Thymus (tissue), 11 donors: ENCODE measurements around the gene IMMP2L. TPM values are rescaled to one million over a fixed set of nuclear protein-coding genes. Genes with fewer than 3 reads are reported as not detected.
"Not testable (repeated sequence)": the region's sequence is repeated elsewhere in the genome, so short reads cannot be mapped to it uniquely, and the experiment has no call there.

Source experiments
- DNase-seq, 9 donors: peaks; one replicate each; pipeline ENCODE4 v3.0.0-alpha.2; 2013; ENCODE audit warnings: low spot score in 9 of 9, low read depth in 6 of 9, missing footprints in 1 of 9
- H3K27ac ChIP-seq, 2 donors: one replicate each; pipeline ENCODE4 v1.5.1; 2013; ENCODE audit warnings: control low read depth in 1 of 2, low read depth in 1 of 2, low read length in 1 of 2, mild to moderate bottlenecking in 1 of 2, moderate library complexity in 1 of 2
- H3K27me3 ChIP-seq, 2 donors: one replicate each; pipeline ENCODE4 v1.5.1; 2013; ENCODE audit warnings: low read length in 1 of 2; ENCODE audit not compliant: control insufficient read depth in 2 of 2, insufficient read depth in 1 of 2
- H3K36me3 ChIP-seq, 2 donors: one replicate each; pipeline ENCODE4 v1.5.1; 2013; ENCODE audit warnings: low read length in 1 of 2, mild to moderate bottlenecking in 1 of 2, moderate library complexity in 1 of 2; ENCODE audit not compliant: control insufficient read depth in 2 of 2, insufficient read depth in 2 of 2
- H3K4me1 ChIP-seq, 2 donors: one replicate each; pipeline ENCODE4 v1.5.1; 2013; ENCODE audit warnings: low read length in 2 of 2; ENCODE audit not compliant: control insufficient read depth in 2 of 2, insufficient read depth in 2 of 2
- H3K4me3 ChIP-seq, 2 donors: one replicate each; pipeline ENCODE4 v1.5.1; 2013; ENCODE audit warnings: low read length in 2 of 2, control low read depth in 1 of 2, mild to moderate bottlenecking in 1 of 2
- H3K9me3 ChIP-seq, 2 donors: one replicate each; pipeline ENCODE4 v1.5.1; 2013; ENCODE audit warnings: low read length in 1 of 2, mild to moderate bottlenecking in 1 of 2; ENCODE audit not compliant: control insufficient read depth in 2 of 2, insufficient read depth in 1 of 2
- WGBS: extraction: QIAGEN DNeasy Blood & Tissue Kit; methylation state at CpG from one replicate; pipeline ENCODE4 v1.1.7; 2013; 5-methylcytosine and 5-hydroxymethylcytosine counted together
- polyA plus RNA-seq: library from polyadenylated mRNA; stranded (reverse); fragments of 200-250 nt; gene quantifications from one replicate; pipeline ENCODE4 v1.2.3, GENCODE V29; 2013
- total RNA-seq: library from RNA; stranded (reverse); fragments of 120-200 nt; gene quantifications from one replicate; pipeline ENCODE4 v1.2.4, GENCODE V29; 2013
- donor health status: healthy.

IMMP2L gene
- total and polyA plus RNA-seq, 2 donors = 11.0 to 12.8 TPM

GRCh38 chr7:110936665-110937064 is 625.6 kb downstream of the IMMP2L start:
- not testable (repeated sequence) for DNase-seq, H3K4me3 ChIP-seq, H3K27me3 ChIP-seq, H3K4me1 ChIP-seq, H3K9me3 ChIP-seq, H3K36me3 ChIP-seq, H3K27ac ChIP-seq
- 100% methylated on average over 2 of the region's 2 CpGs for WGBS

DNA sequence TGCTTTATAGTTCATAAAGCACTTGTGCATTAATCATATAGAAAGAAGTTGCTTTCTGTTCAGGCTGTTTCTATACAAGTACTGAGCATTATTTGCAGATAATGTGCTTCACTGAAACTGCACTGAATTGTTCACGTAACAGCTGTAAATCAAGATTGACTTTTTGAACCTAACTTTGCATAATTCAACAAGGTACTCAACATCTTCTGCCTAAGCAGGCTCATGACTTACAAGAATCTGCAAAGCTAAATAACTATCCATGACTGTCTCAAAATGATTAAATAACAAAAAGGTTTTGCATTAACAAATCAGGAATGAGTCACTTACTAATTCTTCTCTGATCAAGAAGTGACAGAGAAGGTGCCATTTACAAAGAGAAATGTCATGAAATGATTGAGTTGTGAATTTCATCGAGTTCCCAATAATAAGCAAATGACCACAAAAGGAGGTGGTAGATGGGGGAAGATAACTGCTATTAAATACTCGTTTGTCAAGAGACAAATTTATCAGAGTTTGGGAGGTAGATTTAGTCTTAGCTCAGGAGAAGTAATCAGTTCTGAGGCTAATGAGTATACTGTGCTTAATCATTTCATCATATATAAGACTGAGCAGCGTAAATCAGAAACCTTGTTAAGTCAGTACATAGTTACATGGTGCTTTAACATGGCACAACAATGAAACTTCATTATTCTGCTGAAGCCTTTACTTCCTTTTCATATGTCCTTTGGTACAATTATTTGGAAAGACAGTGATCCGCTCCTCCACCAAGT is 632.6 kb downstream of the IMMP2L start:
- H3K4me1 ChIP-seq = no peaks in the 10 kb centered on the region
- DNase-seq = no peak
- no peaks in the 10 kb centered on the region for H3K36me3 ChIP-seq
- no peak overlapping the region for H3K27ac ChIP-seq
- H3K9me3 ChIP-seq = no peaks in the 10 kb centered on the region
- no peaks in the 10 kb centered on the region for H3K27me3 ChIP-seq
- 90% methylated on average over 5 of the region's 5 CpGs for WGBS
- no peak overlapping the region for H3K4me3 ChIP-seq

DNA sequence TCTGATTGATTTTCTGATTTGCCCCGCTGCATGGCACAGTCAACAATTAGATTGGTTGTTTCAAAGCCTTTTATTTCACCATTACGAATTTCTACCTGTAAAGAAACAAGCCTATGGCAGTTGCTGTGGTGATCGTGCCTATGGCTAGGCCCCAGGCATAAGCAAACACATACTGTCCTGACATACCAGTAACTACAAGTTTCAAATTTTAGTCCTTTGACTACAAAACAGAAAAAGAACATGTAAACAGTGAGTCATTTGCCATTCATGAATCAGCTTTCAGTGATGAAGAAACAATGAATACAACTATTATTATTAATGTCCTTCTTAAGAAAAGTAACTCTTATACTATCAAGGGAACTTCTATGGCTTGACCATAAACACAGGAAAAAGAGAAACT is 639.4 kb downstream of the IMMP2L start:
- no peaks in the 10 kb centered on the region for H3K27me3 ChIP-seq
- 96% methylated on average over 3 of the region's 3 CpGs for WGBS
- DNase-seq = no peak
- no peak overlapping the region for H3K27ac ChIP-seq
- H3K36me3 ChIP-seq = no peaks in the 10 kb centered on the region
- no peaks in the 10 kb centered on the region for H3K9me3 ChIP-seq
- no peak overlapping the region for H3K4me3 ChIP-seq
- no peaks in the 10 kb centered on the region for H3K4me1 ChIP-seq

DNA sequence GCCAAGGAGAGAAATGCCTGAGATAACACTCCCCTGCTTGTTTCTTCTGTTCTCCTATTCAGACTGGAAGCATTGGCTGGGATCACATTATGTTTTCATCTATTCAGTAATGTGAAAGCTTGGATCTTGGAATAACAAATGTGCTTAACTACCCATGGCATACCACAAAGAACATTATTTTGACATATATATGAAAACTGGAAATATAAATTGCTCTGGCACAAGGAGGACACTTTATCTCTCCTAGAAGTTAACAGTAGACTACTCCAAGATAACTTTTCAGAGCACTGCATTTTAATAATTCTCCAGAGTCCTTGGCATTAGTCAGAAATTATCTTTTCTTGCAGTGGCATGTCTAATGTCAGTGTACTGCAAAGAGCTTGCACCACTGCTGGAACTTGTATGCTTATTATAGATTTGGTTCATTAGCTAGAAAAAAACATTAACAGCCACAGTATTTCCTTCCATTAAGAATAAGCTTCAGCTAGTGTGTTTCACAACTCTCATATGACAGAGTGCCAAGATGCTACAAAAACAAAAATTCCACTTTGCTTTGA is 640.6 kb downstream of the IMMP2L start:
- H3K27ac ChIP-seq = no peak overlapping the region
- DNase-seq = no peak
- no peaks in the 10 kb centered on the region for H3K27me3 ChIP-seq
- H3K4me3 ChIP-seq = no peak overlapping the region
- H3K36me3 ChIP-seq = no peaks in the 10 kb centered on the region
- H3K4me1 ChIP-seq = no peaks in the 10 kb centered on the region
- H3K9me3 ChIP-seq = no peaks in the 10 kb centered on the region

DNA sequence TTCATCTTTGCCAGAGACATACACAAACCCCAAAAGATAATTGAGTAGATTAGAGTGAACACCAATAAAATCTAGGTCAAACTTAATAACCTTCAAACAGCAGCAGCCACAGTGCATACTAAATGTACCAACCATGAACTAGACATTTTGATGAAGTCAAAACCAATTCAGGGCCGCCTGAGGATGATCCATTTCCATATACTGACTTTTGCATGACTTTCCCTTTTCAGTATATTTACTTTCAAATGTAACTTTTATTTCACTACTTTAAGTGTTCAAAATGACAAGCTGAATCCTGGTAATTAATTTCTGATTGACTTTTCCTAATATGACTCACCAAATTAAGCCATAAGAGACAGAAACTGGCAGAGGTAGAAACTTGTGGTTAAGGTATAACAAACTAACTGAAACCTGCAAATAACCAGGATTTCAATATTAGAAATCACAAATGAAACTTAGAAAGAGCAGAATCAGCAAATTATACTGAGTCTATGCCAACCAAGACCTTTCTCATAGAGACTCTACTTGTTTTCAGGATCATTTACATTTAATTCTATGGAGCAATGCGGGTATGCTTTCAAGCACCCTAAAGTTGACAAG is 643.2 kb downstream of the IMMP2L start:
- no peaks in the 10 kb centered on the region for H3K27me3 ChIP-seq
- H3K9me3 ChIP-seq = no peaks in the 10 kb centered on the region
- DNase-seq = no peak
- 84% methylated on average over 2 of the region's 2 CpGs for WGBS
- H3K4me3 ChIP-seq = no peak overlapping the region
- H3K27ac ChIP-seq = no peak overlapping the region
- no peaks in the 10 kb centered on the region for H3K4me1 ChIP-seq
- no peaks in the 10 kb centered on the region for H3K36me3 ChIP-seq

- Histone ChIP-seq H3K9me3 (no peaks in the 10 kb centered on the region), H3K27me3 (no peaks in the 10 kb centered on the region), H3K27ac (no peak overlapping the region), H3K36me3 (no peaks in the 10 kb centered on the region), H3K4me3 (no peak overlapping the region), H3K4me1 (no peaks in the 10 kb centered on the region)
- DNase-seq = no peak
- 95% methylated on average over 2 of the region's 2 CpGs for WGBS
These were observed 648.0 kb downstream of the IMMP2L start for GRCh38 chr7:110914263-110914662.

DNA sequence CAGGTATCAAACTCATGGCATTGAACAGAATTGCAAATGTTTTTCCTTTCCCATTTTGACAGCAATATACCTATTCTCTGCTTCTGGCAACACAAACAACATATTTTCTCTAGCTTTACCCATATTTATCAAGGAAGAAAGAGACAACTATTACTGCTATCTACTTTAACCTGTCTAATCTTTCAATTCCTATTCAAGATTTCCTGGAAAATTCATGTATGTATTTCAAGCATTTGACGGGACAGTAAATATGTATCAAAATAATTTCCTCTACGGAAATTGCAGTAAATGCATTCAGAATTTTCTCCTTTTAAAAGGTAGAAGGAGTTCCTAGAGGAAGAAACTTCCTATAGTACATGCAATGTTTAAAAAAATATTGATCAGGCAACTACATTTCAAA is 650.7 kb downstream of the IMMP2L start:
- Histone ChIP-seq H3K4me1 (no peaks in the 10 kb centered on the region), H3K27ac (no peak overlapping the region), H3K9me3 (peaks cover 0 to 8% of the 10 kb centered on the region in 2 donors), H3K36me3 (no peaks in the 10 kb centered on the region), H3K4me3 (no peak overlapping the region), H3K27me3 (no peaks in the 10 kb centered on the region)
- WGBS = 99% methylated on average over 2 of the region's 2 CpGs
- DNase-seq = no peak

GRCh38 chr7:110909117-110909516 is 653.2 kb downstream of the IMMP2L start:
- no peaks in the 10 kb centered on the region for H3K36me3 ChIP-seq
- no peaks in the 10 kb centered on the region for H3K27me3 ChIP-seq
- no peak overlapping the region for H3K27ac ChIP-seq
- DNase-seq = no peak
- 61% methylated on average over 3 of the region's 3 CpGs for WGBS
- no peaks in the 10 kb centered on the region for H3K4me1 ChIP-seq
- no peak overlapping the region for H3K4me3 ChIP-seq
- H3K9me3 ChIP-seq = peaks cover 0 to 9% of the 10 kb centered on the region in 2 donors

DNA sequence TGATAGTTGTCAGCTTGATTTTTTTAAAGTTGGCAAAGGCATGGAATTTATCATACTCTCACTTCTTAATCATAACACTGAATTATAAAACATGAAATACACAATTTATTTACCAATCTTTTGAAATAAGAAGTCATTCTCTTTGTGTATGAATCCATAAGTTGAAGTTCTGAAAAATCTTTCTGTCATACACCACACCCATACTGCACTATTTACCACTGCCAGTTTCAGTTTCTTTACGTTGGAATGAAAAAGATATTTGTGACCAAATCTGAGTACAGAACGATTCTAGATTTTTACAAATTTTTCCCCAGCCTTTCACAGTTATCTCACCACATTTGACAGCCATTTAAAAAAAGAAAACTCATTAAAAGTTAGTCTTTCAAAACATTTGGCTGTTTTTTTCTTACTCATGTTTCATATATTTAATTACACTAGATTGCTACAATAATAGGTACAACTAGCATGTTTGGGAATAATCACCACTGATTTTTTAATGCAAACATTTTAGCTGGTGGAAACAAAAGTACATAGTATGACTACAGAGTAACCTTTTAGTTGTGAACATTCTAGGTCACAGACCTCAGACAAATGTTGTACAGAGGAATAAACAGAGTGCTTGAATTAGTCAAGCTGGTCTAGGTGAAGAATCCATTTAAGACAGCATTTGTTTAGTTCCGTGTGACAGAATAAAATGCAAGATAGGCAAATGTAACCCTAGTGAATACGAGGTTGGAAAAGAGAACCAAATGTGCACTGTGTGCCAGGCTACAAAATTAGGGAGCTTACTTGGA is 656.3 kb downstream of the IMMP2L start:
- DNase-seq = no peak
- 93% methylated on average over 4 of the region's 4 CpGs for WGBS
- H3K27ac ChIP-seq = no peak overlapping the region
- H3K4me1 ChIP-seq = no peaks in the 10 kb centered on the region
- H3K27me3 ChIP-seq = no peaks in the 10 kb centered on the region
- peaks cover 0 to 9% of the 10 kb centered on the region in 2 donors for H3K9me3 ChIP-seq
- H3K36me3 ChIP-seq = no peaks in the 10 kb centered on the region
- H3K4me3 ChIP-seq = no peak overlapping the region
